ENCODE results near the gene PAH. TPM values are rescaled to one million over a fixed set of nuclear protein-coding genes. Genes with fewer than 3 reads are reported as not detected.

The PAH gene
- total RNA-seq, 1 experiment from 2014 or later: 5.7 TPM

DNA sequence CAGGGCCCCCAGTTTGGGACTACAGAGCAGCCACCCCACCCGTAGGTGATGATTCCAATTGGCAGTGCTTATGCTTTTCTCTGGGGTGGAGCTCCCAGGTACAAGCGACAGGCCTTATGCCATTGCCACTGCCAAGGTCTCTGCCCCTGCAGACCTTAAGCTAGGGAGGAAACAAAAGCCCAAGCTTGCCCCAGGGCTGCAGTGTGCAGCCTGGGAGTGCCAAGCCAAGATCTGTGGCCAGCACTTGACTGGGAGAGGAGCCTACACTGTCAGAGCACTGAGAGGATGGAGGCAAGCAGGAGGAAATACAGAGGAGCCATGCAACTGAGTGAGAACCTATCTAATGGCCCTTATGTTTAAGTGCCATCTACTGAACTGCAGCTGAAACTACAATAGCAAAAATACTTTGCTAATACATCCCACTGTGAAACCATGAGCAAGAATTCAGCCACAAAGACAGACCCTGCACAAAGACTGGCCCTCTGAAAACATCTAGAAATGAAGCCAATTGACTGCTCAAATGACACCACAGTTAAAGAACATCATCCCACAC lies 22.7 kb upstream of the PAH start:
- DNase-seq (ENCODE audit: low spot score): no peak
- peaks cover 21% of the 10 kb centered on the region for H3K4me1 Mint-ChIP-seq
- TF ChIP-seq, protein P1, sequence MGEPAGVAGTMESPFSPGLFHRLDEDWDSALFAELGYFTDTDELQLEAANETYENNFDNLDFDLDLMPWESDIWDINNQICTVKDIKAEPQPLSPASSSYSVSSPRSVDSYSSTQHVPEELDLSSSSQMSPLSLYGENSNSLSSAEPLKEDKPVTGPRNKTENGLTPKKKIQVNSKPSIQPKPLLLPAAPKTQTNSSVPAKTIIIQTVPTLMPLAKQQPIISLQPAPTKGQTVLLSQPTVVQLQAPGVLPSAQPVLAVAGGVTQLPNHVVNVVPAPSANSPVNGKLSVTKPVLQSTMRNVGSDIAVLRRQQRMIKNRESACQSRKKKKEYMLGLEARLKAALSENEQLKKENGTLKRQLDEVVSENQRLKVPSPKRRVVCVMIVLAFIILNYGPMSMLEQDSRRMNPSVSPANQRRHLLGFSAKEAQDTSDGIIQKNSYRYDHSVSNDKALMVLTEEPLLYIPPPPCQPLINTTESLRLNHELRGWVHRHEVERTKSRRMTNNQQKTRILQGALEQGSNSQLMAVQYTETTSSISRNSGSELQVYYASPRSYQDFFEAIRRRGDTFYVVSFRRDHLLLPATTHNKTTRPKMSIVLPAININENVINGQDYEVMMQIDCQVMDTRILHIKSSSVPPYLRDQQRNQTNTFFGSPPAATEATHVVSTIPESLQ (CRISPR knock-in tag; IDR thresholded peaks at IDR 0.05): no peak
- TF ChIP-seq, protein P2, sequence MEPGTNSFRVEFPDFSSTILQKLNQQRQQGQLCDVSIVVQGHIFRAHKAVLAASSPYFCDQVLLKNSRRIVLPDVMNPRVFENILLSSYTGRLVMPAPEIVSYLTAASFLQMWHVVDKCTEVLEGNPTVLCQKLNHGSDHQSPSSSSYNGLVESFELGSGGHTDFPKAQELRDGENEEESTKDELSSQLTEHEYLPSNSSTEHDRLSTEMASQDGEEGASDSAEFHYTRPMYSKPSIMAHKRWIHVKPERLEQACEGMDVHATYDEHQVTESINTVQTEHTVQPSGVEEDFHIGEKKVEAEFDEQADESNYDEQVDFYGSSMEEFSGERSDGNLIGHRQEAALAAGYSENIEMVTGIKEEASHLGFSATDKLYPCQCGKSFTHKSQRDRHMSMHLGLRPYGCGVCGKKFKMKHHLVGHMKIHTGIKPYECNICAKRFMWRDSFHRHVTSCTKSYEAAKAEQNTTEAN (CRISPR knock-in tag; IDR thresholded peaks at IDR 0.05): no peak
- TF ChIP-seq ATF1 (CRISPR knock-in tag; IDR thresholded peaks at IDR 0.05): no peak
- TF ChIP-seq, protein P3, sequence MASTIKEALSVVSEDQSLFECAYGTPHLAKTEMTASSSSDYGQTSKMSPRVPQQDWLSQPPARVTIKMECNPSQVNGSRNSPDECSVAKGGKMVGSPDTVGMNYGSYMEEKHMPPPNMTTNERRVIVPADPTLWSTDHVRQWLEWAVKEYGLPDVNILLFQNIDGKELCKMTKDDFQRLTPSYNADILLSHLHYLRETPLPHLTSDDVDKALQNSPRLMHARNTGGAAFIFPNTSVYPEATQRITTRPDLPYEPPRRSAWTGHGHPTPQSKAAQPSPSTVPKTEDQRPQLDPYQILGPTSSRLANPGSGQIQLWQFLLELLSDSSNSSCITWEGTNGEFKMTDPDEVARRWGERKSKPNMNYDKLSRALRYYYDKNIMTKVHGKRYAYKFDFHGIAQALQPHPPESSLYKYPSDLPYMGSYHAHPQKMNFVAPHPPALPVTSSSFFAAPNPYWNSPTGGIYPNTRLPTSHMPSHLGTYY (CRISPR knock-in tag; IDR thresholded peaks at IDR 0.05): no peak
- TF ChIP-seq JAZF1 (CRISPR knock-in tag; IDR thresholded peaks at IDR 0.05): no peak
- TF ChIP-seq ESRRA (CRISPR knock-in tag; IDR thresholded peaks at IDR 0.05; ENCODE audit: borderline replicate concordance): no peak
- TF ChIP-seq, protein P4, sequence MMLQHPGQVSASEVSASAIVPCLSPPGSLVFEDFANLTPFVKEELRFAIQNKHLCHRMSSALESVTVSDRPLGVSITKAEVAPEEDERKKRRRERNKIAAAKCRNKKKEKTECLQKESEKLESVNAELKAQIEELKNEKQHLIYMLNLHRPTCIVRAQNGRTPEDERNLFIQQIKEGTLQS (CRISPR knock-in tag; conservative IDR thresholded peaks at IDR 0.05): no peak
- TF ChIP-seq, protein P5, sequence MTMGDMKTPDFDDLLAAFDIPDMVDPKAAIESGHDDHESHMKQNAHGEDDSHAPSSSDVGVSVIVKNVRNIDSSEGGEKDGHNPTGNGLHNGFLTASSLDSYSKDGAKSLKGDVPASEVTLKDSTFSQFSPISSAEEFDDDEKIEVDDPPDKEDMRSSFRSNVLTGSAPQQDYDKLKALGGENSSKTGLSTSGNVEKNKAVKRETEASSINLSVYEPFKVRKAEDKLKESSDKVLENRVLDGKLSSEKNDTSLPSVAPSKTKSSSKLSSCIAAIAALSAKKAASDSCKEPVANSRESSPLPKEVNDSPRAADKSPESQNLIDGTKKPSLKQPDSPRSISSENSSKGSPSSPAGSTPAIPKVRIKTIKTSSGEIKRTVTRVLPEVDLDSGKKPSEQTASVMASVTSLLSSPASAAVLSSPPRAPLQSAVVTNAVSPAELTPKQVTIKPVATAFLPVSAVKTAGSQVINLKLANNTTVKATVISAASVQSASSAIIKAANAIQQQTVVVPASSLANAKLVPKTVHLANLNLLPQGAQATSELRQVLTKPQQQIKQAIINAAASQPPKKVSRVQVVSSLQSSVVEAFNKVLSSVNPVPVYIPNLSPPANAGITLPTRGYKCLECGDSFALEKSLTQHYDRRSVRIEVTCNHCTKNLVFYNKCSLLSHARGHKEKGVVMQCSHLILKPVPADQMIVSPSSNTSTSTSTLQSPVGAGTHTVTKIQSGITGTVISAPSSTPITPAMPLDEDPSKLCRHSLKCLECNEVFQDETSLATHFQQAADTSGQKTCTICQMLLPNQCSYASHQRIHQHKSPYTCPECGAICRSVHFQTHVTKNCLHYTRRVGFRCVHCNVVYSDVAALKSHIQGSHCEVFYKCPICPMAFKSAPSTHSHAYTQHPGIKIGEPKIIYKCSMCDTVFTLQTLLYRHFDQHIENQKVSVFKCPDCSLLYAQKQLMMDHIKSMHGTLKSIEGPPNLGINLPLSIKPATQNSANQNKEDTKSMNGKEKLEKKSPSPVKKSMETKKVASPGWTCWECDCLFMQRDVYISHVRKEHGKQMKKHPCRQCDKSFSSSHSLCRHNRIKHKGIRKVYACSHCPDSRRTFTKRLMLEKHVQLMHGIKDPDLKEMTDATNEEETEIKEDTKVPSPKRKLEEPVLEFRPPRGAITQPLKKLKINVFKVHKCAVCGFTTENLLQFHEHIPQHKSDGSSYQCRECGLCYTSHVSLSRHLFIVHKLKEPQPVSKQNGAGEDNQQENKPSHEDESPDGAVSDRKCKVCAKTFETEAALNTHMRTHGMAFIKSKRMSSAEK (CRISPR knock-in tag; IDR thresholded peaks at IDR 0.05; ENCODE audit: borderline replicate concordance): no peak
- no peak for TF ChIP-seq JUN (CRISPR knock-in tag; IDR thresholded peaks at IDR 0.05)
- TF ChIP-seq, protein P6, sequence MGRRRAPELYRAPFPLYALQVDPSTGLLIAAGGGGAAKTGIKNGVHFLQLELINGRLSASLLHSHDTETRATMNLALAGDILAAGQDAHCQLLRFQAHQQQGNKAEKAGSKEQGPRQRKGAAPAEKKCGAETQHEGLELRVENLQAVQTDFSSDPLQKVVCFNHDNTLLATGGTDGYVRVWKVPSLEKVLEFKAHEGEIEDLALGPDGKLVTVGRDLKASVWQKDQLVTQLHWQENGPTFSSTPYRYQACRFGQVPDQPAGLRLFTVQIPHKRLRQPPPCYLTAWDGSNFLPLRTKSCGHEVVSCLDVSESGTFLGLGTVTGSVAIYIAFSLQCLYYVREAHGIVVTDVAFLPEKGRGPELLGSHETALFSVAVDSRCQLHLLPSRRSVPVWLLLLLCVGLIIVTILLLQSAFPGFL (CRISPR knock-in tag; IDR thresholded peaks at IDR 0.05; ENCODE audit: borderline replicate concordance): no peak
- TF ChIP-seq, protein P7, sequence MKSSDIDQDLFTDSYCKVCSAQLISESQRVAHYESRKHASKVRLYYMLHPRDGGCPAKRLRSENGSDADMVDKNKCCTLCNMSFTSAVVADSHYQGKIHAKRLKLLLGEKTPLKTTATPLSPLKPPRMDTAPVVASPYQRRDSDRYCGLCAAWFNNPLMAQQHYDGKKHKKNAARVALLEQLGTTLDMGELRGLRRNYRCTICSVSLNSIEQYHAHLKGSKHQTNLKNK (CRISPR knock-in tag; IDR thresholded peaks at IDR 0.05): no peak
- no peak for TF ChIP-seq ZNF263 (CRISPR knock-in tag; IDR thresholded peaks at IDR 0.05; ENCODE audit: low read depth)
- TF ChIP-seq ZNF671 (CRISPR knock-in tag; IDR thresholded peaks at IDR 0.05): no peak
- POLR2A ChIA-PET: no interaction called here
- H3K27me3 Mint-ChIP-seq (ENCODE audit: low read depth): peaks cover 7% of the 10 kb centered on the region
- H3K9me3 Mint-ChIP-seq: peaks cover 25% of the 10 kb centered on the region
- H3K4me3 Mint-ChIP-seq: no peak overlapping the region
- ATAC-seq: peak; percentile 82
- CTCF ChIA-PET: interaction anchor here (0.5 to 2.7 kb wide), 11 partner anchors 9 to 608 kb away, joined by 3 to 54 read pairs (median 5); partner anchors contain the start of gene PAH
- H3K36me3 Mint-ChIP-seq: peaks cover 9% of the 10 kb centered on the region
- H3K27ac Mint-ChIP-seq: no peak overlapping the region

DNA sequence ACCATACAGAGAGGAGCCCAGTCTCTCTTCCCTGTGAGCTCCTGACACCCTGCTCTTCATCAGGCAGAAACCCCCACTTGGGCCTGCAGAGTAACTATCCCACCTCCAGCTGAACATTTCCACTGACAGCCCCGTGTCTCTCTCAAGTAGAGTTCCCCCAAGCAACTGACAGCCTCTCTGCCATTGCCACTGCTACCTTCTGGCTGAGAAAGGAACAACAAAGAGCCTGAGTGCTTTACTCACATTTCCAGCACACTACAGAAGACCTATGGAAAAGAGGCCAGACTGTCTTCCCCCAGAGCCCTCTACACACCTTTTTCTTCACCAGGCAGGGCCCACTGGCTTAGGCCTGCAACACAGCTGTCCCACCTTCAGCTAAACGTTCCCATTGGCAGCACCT lies 22.0 kb upstream of the PAH start:
- ChIA-PET POLR2A (no interaction called here), CTCF (interaction anchor here (0.7 to 2.7 kb wide), 9 partner anchors 10 to 609 kb away, joined by 4 to 54 read pairs (median 5); partner anchors contain the start of gene PAH)
- no peak for ATAC-seq
- Mint-ChIP-seq H3K36me3 (peaks cover 9% of the 10 kb centered on the region), H3K4me1 (peaks cover 28% of the 10 kb centered on the region), H3K4me3 (no peak overlapping the region), H3K27me3 (ENCODE audit: low read depth) (peaks cover under 1% of the 10 kb centered on the region), H3K27ac (no peak overlapping the region), H3K9me3 (peaks cover 19% of the 10 kb centered on the region)
- no peak for DNase-seq (ENCODE audit: low spot score)
- no peak for TF ChIP-seq CBFB (CRISPR knock-in tag; IDR thresholded peaks at IDR 0.05; ENCODE audit: low read depth)
- TF ChIP-seq TEAD4 (CRISPR knock-in tag; IDR thresholded peaks at IDR 0.05): no peak
